ENCODE results near the gene OXLD1. TPM values are rescaled to one million over a fixed set of nuclear protein-coding genes. Genes with fewer than 3 reads are reported as not detected.

The OXLD1 gene
- total RNA-seq, 1 experiment from 2014 or later: 75.9 TPM

DNA sequence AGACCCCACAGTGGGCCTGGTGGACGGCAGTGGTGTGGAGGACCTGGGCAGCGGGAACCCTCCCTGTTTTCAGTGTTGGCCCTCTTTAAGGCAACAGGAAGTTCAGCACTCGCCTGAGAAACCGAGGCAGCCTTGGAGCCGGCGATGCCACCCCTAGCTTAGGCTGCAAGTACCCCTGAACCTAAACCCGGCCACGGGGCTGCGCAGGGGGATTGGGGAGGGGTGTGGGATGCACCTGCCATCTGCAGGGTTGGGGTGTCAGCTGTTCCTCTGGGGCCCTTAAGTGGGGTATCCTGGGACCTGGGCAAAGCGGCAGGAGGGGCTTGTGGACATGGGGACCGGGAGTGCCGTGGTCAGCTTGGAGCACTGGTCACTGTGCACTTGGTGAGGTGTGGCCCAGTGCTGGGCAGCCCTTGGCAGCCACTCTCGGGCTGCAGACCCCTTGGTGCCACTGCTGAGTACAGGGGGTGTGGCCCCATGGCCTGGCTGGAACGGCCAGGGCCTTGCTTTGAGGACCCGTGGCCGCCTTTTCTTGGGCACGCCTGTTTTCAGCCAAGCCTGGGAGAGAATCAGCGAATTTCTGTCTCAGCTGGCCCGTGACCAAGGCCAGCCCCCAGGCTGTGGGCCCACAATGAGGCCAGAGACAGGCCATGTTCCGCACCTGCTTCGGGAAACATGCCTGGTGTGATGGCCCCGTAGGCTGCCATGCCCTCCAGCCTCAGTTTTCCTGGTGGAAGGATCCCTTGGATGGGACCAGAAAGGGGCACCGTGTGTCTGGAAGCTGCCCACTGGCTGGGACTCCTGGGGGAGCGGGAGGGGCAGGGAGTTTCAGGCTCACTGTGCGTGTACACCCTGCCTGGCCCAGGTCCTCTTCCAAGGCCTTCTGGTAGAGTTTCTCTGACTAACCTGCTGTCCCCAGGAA lies 41.6 kb upstream of the OXLD1 start (continued):
- no peak for TF ChIP-seq SIN3A (IDR thresholded peaks at IDR 0.05; ENCODE audit: low read depth)
- no peak for TF ChIP-seq RAD21 (IDR thresholded peaks at IDR 0.05; ENCODE audit: low read depth)
- no peak for TF ChIP-seq ZNF274 (IDR thresholded peaks at IDR 0.05; ENCODE audit: low read depth, low read length)
- TF ChIP-seq, protein P1, sequence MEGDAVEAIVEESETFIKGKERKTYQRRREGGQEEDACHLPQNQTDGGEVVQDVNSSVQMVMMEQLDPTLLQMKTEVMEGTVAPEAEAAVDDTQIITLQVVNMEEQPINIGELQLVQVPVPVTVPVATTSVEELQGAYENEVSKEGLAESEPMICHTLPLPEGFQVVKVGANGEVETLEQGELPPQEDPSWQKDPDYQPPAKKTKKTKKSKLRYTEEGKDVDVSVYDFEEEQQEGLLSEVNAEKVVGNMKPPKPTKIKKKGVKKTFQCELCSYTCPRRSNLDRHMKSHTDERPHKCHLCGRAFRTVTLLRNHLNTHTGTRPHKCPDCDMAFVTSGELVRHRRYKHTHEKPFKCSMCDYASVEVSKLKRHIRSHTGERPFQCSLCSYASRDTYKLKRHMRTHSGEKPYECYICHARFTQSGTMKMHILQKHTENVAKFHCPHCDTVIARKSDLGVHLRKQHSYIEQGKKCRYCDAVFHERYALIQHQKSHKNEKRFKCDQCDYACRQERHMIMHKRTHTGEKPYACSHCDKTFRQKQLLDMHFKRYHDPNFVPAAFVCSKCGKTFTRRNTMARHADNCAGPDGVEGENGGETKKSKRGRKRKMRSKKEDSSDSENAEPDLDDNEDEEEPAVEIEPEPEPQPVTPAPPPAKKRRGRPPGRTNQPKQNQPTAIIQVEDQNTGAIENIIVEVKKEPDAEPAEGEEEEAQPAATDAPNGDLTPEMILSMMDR (IDR thresholded peaks at IDR 0.05 in 2 of 3, conservative IDR thresholded peaks at IDR 0.05 in 1 of 3; ENCODE audit: borderline replicate concordance in 1 of 3, insufficient read depth in 1 of 3, low read depth in 2 of 3, low read length in 2 of 3): no peak

DNA sequence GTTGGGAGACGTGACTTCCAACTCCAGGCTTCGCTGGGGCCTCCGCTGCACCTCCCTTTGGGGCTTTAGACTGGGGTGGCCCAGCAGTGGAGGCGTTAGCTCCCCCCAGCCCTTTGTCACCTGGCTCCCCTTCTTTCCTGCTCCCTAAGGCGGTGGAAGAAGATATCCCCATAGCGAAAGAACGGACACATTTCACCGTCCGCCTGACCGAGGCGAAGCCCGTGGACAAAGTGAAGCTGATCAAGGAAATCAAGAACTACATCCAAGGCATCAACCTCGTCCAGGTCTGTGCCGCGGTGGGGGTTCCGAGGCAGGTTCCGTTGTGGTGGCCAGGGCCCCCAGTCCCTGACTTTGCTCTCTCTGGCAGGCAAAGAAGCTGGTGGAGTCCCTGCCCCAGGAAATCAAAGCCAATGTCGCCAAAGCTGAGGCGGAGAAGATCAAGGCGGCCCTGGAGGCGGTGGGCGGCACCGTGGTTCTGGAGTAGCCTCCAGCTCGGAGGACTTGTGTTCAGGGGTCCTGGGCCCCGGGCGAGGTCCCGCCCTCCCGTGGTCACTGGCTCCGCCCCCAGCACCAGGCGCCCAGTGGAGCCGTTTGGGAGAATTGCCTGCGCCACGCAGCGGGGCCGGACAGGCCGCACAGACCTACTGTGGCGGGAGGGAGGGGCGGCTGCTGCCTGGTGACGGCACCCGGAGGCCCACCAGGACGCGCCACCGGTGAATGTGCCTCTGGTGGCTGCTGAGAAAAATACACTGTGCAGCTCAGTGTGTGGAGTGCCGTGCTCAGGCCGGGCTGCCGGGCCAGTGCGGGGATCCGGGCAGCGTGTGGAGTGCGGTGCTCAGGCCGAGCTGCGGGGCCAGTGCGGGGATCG lies 40.6 kb upstream of the OXLD1 start:
- Histone ChIP-seq H3K9me3 (ENCODE audit: control insufficient read depth in 1 of 2, insufficient read depth in 1 of 2, low read depth in 1 of 2, low read length in 2 of 2) (no peaks in the 10 kb centered on the region), H3K27me3 (ENCODE audit: insufficient read depth, low read length) (no peaks in the 10 kb centered on the region), H3K27ac (ENCODE audit: low read depth, low read length) (no peak overlapping the region; the same call in 1 of the 2 replicates), H3K9me2 (ENCODE audit: insufficient read depth) (no peaks in the 10 kb centered on the region), H4K20me1 (ENCODE audit: insufficient read depth) (no peaks in the 10 kb centered on the region; the same call in 1 of the 2 replicates), H3K9ac (ENCODE audit: low read length) (no peak overlapping the region), H3K36me3 (ENCODE audit: control insufficient read depth in 1 of 2, insufficient read depth in 2 of 2, low read length in 2 of 2) (peaks cover 16 to 43% of the 10 kb centered on the region in 2 experiments; a peak in 3 of 4 replicates), H3K4me2 (ENCODE audit: low read length) (no peak overlapping the region), H3K79me2 (ENCODE audit: insufficient read depth, low read length) (peaks cover 57% of the 10 kb centered on the region), H3K4me3 (replicated peaks in 1 of 2; ENCODE audit: low read depth in 1 of 2, low read length in 2 of 2) (no peak overlapping the region), H3K4me1 (ENCODE audit: control insufficient read depth in 1 of 2, insufficient read depth in 2 of 2, low read length in 2 of 2) (peaks cover 25 to 42% of the 10 kb centered on the region in 2 experiments), H2AFZ (ENCODE audit: low read depth, low read length, poor library complexity, severe bottlenecking) (no peak overlapping the region)
- intact Hi-C loops (cut with micrococcal nuclease): no loop called here
- TSS peak; percentile 1 for BruUV-seq (replicated peaks)
- RAD21 ChIA-PET (ENCODE audit: low non-redundant PET in 1 of 2, low total read pairs in 2 of 2, uncharacterized antibody in 2 of 2, unreplicated experiment in 2 of 2): no interaction called here
- POLR2A ChIA-PET: interaction anchor here (1.0 to 1.4 kb wide), 2 partner anchors 23 to 126 kb away, joined by 3 to 5 read pairs; partner anchors contain the start of genes ARL16, HGS and MCRIP1
- ATAC-seq (no peak), DNase-seq (ENCODE audit: low read depth, low spot score) (no peak)
- CTCF ChIA-PET: no interaction called here
- TF ChIP-seq, protein P1 (IDR thresholded peaks at IDR 0.05 in 2 of 3, conservative IDR thresholded peaks at IDR 0.05 in 1 of 3; ENCODE audit: borderline replicate concordance in 1 of 3, insufficient read depth in 1 of 3, low read depth in 2 of 3, low read length in 2 of 3): peak in 2 of 3 experiments; percentile 15 to 35; a peak in 2 of 6 replicates
- TF ChIP-seq EGR1 (IDR thresholded peaks at IDR 0.05; ENCODE audit: low read depth): no peak
- TF ChIP-seq CEBPB (IDR thresholded peaks at IDR 0.05; ENCODE audit: low read depth): no peak
- TF ChIP-seq SIN3A (IDR thresholded peaks at IDR 0.05; ENCODE audit: low read depth): no peak
- TF ChIP-seq, protein P2, sequence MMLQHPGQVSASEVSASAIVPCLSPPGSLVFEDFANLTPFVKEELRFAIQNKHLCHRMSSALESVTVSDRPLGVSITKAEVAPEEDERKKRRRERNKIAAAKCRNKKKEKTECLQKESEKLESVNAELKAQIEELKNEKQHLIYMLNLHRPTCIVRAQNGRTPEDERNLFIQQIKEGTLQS (IDR thresholded peaks at IDR 0.05): no peak
- TF ChIP-seq ZFX (IDR thresholded peaks at IDR 0.05): no peak

Measured in HCT116 (cell line).